Lower leg skin (tissue), 3 donors: Measurements from ENCODE around the gene RNF141.

Source experiments
- POLR2A ChIP-seq, 2 donors: fragments of 450-650 bp; IDR thresholded peaks; one replicate each; pipeline ENCODE4 v1.6.1; 2016 to 2017; ENCODE audit warnings: antibody characterized with exemption in 2 of 2, mild to moderate bottlenecking in 1 of 2, moderate library complexity in 1 of 2
- TF ChIP-seq, protein P1 (sequence below), 3 donors: fragments of 450-650 bp; IDR thresholded peaks; one replicate each; pipeline ENCODE4 v1.5.1; 2016; ENCODE audit warnings: antibody characterized with exemption in 3 of 3, mild to moderate bottlenecking in 3 of 3, moderate library complexity in 2 of 3

DNA sequence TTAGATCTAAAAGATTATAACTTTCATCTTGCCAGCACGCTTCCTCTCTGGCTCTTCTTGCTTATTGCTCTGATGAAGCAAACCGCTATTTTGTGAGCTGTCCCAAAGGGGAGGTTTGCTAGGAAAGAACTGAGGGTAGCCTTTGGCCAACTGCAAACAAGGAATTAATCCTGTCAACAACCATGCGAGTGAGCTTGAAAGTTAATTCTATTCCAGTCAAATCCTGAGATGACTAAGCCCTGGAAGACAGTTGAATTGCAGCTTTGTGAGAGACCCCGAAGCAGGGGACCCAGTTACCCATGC is 10.3 kb upstream of the RNF141 start:
- TF ChIP-seq, protein P1, sequence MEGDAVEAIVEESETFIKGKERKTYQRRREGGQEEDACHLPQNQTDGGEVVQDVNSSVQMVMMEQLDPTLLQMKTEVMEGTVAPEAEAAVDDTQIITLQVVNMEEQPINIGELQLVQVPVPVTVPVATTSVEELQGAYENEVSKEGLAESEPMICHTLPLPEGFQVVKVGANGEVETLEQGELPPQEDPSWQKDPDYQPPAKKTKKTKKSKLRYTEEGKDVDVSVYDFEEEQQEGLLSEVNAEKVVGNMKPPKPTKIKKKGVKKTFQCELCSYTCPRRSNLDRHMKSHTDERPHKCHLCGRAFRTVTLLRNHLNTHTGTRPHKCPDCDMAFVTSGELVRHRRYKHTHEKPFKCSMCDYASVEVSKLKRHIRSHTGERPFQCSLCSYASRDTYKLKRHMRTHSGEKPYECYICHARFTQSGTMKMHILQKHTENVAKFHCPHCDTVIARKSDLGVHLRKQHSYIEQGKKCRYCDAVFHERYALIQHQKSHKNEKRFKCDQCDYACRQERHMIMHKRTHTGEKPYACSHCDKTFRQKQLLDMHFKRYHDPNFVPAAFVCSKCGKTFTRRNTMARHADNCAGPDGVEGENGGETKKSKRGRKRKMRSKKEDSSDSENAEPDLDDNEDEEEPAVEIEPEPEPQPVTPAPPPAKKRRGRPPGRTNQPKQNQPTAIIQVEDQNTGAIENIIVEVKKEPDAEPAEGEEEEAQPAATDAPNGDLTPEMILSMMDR (IDR thresholded peaks at IDR 0.05): no peak
- no peak for TF ChIP-seq POLR2A (IDR thresholded peaks at IDR 0.05)
